Heart right ventricle (tissue), 16 donors: Measurements from ENCODE around the gene KCNH1. TPM values are rescaled to one million over a fixed set of nuclear protein-coding genes. Genes with fewer than 3 reads are reported as not detected.

Experiments
- ATAC-seq, 8 donors: fragments of 200-7000 bp; cut with Tn5 transposase; one replicate each; pipeline ENCODE4 v1.9.1; 2020; ENCODE audit warnings: mild to moderate bottlenecking in 8 of 8, moderate library complexity in 8 of 8, moderate number of reproducible peaks in 1 of 8
- DNase-seq, 2 donors: peaks; one replicate each; pipeline ENCODE4 v3.0.0-alpha.2; 2020
- H3K27ac ChIP-seq, 10 donors: fragments of 200-600 bp; sonication (generic) in 2 of 10; one replicate each; pipeline versions ENCODE4 v1.5.0 to v1.8.0; 2020 to 2022; ENCODE audit warnings: mild to moderate bottlenecking in 3 of 10
- H3K27me3 ChIP-seq, 7 donors: fragments of 200-600 bp; one replicate each; pipeline ENCODE4 v1.8.0; 2021 to 2022; ENCODE audit warnings: mild to moderate bottlenecking in 2 of 7
- H3K36me3 ChIP-seq, 9 donors: fragments of 200-600 bp; sonication (generic) in 1 of 9; one replicate each; pipeline versions ENCODE4 v1.5.0 to v1.8.0; 2020 to 2022; ENCODE audit warnings: mild to moderate bottlenecking in 2 of 9
- H3K4me1 ChIP-seq, 9 donors: fragments of 200-600 bp; sonication (generic) in 1 of 9; one replicate each; pipeline versions ENCODE4 v1.5.0 to v1.8.0; 2020 to 2022; ENCODE audit warnings: mild to moderate bottlenecking in 4 of 9
- H3K4me3 ChIP-seq, 10 donors: fragments of 200-600 bp; sonication (generic) in 2 of 10; one replicate each; pipeline versions ENCODE4 v1.5.0 to v1.8.0; 2020 to 2022; ENCODE audit warnings: mild to moderate bottlenecking in 7 of 10, moderate library complexity in 2 of 10
- H3K9me3 ChIP-seq, 11 donors: fragments of 200-600 bp in 10 of 11; sonication (generic) in 2 of 11; one replicate each; pipeline versions ENCODE4 v1.5.0 to v1.8.0; 2013 to 2022; ENCODE audit warnings: mild to moderate bottlenecking in 2 of 11, control low read depth in 1 of 11, moderate library complexity in 1 of 11
- WGBS, 2 donors: extraction: QIAGEN DNeasy Blood & Tissue Kit; methylation state at CpG; one replicate each; pipeline ENCODE4 v1.1.7; 2013; ENCODE audit warnings: inconsistent platforms in 1 of 2; 5-methylcytosine and 5-hydroxymethylcytosine counted together
- intact Hi-C, 10 donors: fragments of 100-400 bp; cut with DNase I; formaldehyde crosslinking; loops; one replicate each; pipeline versions ENCODE4 v1.11.1 to v1.14.2; 2022
- polyA plus RNA-seq, 2 donors: library from polyadenylated mRNA; stranded (reverse); fragments of 200-250 nt; gene quantifications; one replicate each; pipeline ENCODE4 v1.2.3, GENCODE V29; 2013
- total RNA-seq, 10 donors: library from RNA; stranded (reverse); fragmentation: NEBNext Ultra II Directional in 3 of 10; extraction: Animal tissue kit (Norgen Biotek cat#: 25700) in 3 of 10; gene quantifications; one replicate each; pipeline versions ENCODE4 v1.2.1 to v1.2.4, GENCODE V29; 2021 to 2023
- TF ChIP-seq, protein P1 (sequence below), 9 donors: fragments of 200-600 bp; sonication (generic) in 2 of 9; IDR thresholded peaks; one replicate each; pipeline versions ENCODE4 v1.5.0 to v1.8.0; 2021 to 2022; ENCODE audit warnings: antibody characterized with exemption in 9 of 9, mild to moderate bottlenecking in 5 of 9, moderate library complexity in 1 of 9
- donor health status: Arrhythmogenic right ventricular cardiomyopathy.
- donor health status: ischemic (EF 13 %, LVEDD 7.1; RV severe dilation, severe dysfunction).
- donor health status: healthy with polysubstance abuse.
- donor health status: DM: no; HTN: yes; CAD: no.
- donor health status: DM: no; HTN: no; CAD: no.
- donor health status: ischemic (EF 25% LVEDD 6.9; RV normal size, moderate dysfunction).
- donor health status: ischemic (EF 25% LVEDD 5.7; RV mildly dilated, moderate dysfunction).
- donor health status: healthy.
- donor health status: DM: yes; HTN: yes; CAD: no.
- donor health status: Ischemic cardiomyopathy.
- donor health status: ischemic (EF 35%, LVEDD 5.7; RV mildly dilated, moderate dysfunction).
- donor health status: nonischemic (EF 11% LVEDD 7.7; RV severe dilation, severe dysfunction).
- donor health status: DM: yes; HTN: yes; CAD: no.
- donor health status: PGD.
- donor health status: ischemic (EF 29% LVEDD 5.4; RV normal size, mild dysfunction).
- donor health status: nonischemic (EF 23%, LVEDD 6.1; RV moderate dilation, normal function).

Gene KCNH1
- total and polyA plus RNA-seq, 12 donors, result 0.09 TPM; not detected in 11

DNA sequence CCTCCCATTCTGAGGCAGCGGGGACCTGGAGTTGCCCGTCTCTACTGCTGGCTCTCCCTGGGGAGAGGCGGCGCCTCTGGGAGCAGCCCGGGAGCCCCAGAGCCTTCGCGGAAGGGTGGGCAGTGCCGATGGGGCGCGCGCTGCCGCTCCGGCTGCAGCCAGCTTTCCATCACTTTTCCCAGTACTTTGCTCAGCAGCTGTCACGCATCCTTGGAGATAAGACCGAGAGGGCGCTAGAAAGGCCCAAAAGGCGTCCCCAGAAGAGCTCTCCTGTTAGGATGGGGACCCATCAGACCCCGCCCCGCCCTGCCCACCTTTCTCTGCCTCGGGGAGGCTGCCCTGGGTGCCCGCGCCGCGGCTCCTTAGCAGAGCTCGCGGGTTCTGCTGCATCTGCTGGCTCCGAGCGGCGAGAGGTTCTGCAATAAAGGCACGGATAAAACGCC lies 534 bp downstream of the KCNH1 start:
- 0 to 2% methylated on average over 29 to 31 of the region's 31 CpGs for WGBS, 2 donors
- H3K27ac ChIP-seq, result no peak overlapping the region
- H3K4me1 ChIP-seq, result peaks cover 3 to 18% (median 13%) of the 10 kb centered on the region in 9 donors
- TF ChIP-seq, protein P1, sequence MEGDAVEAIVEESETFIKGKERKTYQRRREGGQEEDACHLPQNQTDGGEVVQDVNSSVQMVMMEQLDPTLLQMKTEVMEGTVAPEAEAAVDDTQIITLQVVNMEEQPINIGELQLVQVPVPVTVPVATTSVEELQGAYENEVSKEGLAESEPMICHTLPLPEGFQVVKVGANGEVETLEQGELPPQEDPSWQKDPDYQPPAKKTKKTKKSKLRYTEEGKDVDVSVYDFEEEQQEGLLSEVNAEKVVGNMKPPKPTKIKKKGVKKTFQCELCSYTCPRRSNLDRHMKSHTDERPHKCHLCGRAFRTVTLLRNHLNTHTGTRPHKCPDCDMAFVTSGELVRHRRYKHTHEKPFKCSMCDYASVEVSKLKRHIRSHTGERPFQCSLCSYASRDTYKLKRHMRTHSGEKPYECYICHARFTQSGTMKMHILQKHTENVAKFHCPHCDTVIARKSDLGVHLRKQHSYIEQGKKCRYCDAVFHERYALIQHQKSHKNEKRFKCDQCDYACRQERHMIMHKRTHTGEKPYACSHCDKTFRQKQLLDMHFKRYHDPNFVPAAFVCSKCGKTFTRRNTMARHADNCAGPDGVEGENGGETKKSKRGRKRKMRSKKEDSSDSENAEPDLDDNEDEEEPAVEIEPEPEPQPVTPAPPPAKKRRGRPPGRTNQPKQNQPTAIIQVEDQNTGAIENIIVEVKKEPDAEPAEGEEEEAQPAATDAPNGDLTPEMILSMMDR (IDR thresholded peaks at IDR 0.05), result no peak
- intact Hi-C loops, result loop anchor here in 7 of 10 donors (2.0 to 10.0 kb wide), 9 partner anchors 61 to 729 kb away; no protein-coding TSS in a partner anchor
- H3K36me3 ChIP-seq, result no peaks in the 10 kb centered on the region
- H3K27me3 ChIP-seq, result peaks cover 0 to 85% (median 67%) of the 10 kb centered on the region in 7 donors
- peak in 2 of 8 donors; percentile 15 to 35 for ATAC-seq
- peak in 1 of 2 donors; percentile 14 for DNase-seq
- H3K9me3 ChIP-seq, result no peaks in the 10 kb centered on the region
- H3K4me3 ChIP-seq, result peak overlapping the region in 9 of 10 donors; percentile 29 to 49 (median 47)

DNA sequence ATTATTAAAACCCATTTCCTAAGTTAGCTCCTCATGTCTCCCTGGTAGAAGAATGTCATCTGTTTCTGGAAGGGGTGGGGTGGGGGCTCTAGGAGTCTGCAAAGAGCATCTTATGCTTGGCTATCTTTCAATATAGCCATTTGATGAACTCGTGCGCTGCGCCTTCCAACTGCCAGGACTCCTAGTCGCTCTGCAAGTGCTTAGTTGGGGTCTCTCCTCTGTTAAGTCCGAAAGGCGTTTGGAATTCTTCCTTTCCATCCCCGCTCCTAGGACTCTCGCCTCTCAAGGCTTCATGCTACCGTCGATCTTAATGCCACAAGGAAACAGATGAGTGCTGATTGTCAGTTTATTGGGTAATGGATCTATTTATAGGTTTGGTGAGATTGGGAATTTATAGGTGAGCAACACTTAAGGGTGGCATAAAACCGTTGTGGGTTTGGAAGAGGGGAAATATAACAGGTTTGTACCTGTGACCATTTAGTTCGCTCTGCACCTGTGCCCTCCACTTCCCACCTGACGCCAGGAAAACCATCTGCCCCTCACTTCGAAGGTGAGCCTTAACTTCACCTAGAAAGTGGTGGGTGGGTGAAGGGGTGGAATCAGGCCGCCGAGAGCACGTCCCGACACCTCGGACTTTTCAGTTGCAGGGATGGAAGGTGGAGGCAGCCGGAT lies 1.1 kb downstream of the KCNH1 start:
- intact Hi-C loops, result loop anchor here in 7 of 10 donors (2.0 to 10.0 kb wide), 9 partner anchors 62 to 728 kb away; no protein-coding TSS in a partner anchor
- Histone ChIP-seq H3K27ac (no peak overlapping the region), H3K27me3 (peaks cover 0 to 81% (median 63%) of the 10 kb centered on the region in 7 donors), H3K9me3 (no peaks in the 10 kb centered on the region), H3K4me1 (peaks cover 3 to 18% (median 13%) of the 10 kb centered on the region in 9 donors), H3K4me3 (peak overlapping the region in 7 of 10 donors; percentile 31 to 49 (median 47)), H3K36me3 (no peaks in the 10 kb centered on the region)
- TF ChIP-seq, protein P1 (IDR thresholded peaks at IDR 0.05), result no peak
- ATAC-seq, result no peak
- DNase-seq, result no peak
- WGBS, 2 donors, result 15% methylated on average over 20 of the region's 20 CpGs

DNA sequence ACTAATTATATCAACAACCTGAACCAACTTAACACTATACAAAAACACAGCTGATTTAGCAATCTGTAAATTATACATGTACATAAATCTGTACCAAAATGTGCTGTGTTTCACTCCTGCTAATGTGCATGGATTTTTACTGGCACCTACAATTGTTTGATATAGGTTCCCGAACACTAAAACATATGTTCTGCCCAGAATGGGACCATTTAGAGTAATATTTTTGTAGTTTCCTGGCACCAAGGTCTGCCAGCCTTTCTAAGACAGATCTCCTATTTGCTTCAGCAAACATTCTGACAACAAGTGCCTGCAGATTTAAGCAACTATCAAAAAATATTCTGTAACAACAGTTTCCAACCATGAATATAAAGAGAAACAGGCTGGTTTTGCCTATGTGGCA lies 4.2 kb downstream of the KCNH1 start:
- Histone ChIP-seq H3K27me3 (peaks cover 0 to 76% (median 49%) of the 10 kb centered on the region in 7 donors), H3K27ac (no peak overlapping the region), H3K36me3 (no peaks in the 10 kb centered on the region), H3K9me3 (no peaks in the 10 kb centered on the region), H3K4me3 (no peak overlapping the region), H3K4me1 (peaks cover 3 to 18% (median 13%) of the 10 kb centered on the region in 9 donors)
- TF ChIP-seq, protein P1 (IDR thresholded peaks at IDR 0.05), result no peak
- DNase-seq, result no peak
- 86 to 89% methylated on average over 1 of the region's 1 CpG for WGBS, 2 donors
- intact Hi-C loops, result loop anchor here in 7 of 10 donors (5.0 to 10.0 kb wide), 8 partner anchors 65 to 725 kb away; no protein-coding TSS in a partner anchor
- ATAC-seq, result no peak

DNA sequence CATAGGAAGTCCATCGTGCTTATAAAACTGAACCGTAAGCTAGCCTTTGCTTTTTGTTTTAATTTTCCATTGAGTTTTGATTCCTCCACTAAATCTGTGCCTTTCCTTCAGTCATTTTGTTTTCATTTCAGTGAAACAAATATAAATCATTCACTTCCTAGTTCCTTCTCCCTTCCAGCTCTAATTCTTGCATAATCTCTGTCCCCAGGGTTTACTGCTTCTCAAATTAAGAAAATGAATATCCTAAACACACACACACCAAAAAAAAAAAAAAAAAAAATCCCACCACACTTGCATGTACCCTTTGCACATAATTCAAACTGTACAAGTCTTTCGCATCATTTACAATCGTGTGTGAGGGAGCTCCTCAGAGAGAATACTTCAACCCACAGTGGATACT lies 6.8 kb downstream of the KCNH1 start:
- DNase-seq (no peak), ATAC-seq (no peak)
- WGBS, 2 donors, result 82 to 84% methylated on average over 4 of the region's 4 CpGs
- no peaks in the 10 kb centered on the region for H3K36me3 ChIP-seq
- H3K27ac ChIP-seq, result no peak overlapping the region
- H3K4me1 ChIP-seq, result no peaks in the 10 kb centered on the region
- TF ChIP-seq, protein P1 (IDR thresholded peaks at IDR 0.05), result no peak
- H3K4me3 ChIP-seq, result no peak overlapping the region
- no peaks in the 10 kb centered on the region for H3K9me3 ChIP-seq
- intact Hi-C loops, result no loop called here
- peaks cover 0 to 68% (median 25%) of the 10 kb centered on the region in 7 donors for H3K27me3 ChIP-seq
